GM21825 (cell line): ENCODE measurements around the gene MAP2K4.
A peak's percentile ranks its signal among the peaks of the same experiment; 100 is the strongest.

ENCODE experiments used
- ATAC-seq: cut with Tn5 transposase; IDR thresholded peaks from one replicate; pipeline ENCODE4 v1.9.1; 2021; ENCODE audit warnings: mild to moderate bottlenecking, moderate library complexity; ENCODE audit not compliant: unreplicated experiment

The MAP2K4 gene

GRCh38 chr17:12088035-12088434 is 67.4 kb downstream of the MAP2K4 start:
- ATAC-seq: no peak

DNA sequence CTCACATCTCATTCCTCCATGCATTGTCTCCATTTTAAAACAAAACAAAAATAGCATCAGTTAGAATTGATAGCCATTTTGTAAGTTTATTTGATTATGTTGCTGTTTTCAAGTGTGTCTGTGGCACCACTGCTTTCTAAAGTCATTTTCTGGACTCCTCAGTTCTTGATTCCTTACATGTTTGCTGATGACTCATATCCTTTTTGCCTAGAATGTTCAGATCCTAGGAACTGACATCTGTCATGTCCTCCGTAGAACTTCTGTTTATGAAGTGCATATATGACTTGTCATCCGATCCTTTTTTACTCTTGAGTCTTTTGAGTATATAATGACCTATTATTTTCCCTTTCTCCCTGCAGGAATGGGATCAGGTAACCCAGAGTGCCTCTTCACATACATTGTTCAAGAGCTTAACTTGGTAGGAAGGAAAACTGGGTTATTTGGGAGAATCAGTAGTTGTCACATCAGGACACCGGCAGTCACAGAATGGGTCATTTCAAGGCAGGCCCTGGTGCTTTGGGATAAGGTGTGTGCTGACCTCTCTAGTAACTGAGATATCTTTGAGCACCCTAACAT is 69.2 kb downstream of the MAP2K4 start:
- no peak for ATAC-seq

- no peak for ATAC-seq
Observed at GRCh38 chr17:12094336-12094735, 73.7 kb downstream of the MAP2K4 start.

- no peak for ATAC-seq
Observed at GRCh38 chr17:12095522-12095921, 74.8 kb downstream of the MAP2K4 start.

- ATAC-seq: no peak
Observed at GRCh38 chr17:12097326-12097725, 76.6 kb downstream of the MAP2K4 start.

DNA sequence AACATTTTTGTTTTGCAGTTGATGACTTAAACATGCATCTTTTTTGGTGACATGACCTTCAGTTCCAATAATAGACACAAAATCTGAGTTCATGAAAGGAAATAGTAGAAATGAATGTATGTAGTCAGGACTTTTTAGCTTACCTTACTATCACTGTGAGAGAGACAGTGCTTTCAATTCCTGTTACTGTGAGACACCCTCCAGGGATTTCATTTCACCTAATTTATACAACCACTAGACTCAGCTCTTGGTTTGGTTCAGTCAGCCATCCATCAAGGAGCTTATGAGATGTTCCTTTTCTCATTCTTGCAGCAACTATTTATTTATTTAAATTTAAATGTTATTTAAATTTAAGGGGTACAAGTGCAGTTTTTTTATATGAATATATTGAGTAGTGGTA is 77.9 kb downstream of the MAP2K4 start:
- peak; percentile 95 for ATAC-seq

DNA sequence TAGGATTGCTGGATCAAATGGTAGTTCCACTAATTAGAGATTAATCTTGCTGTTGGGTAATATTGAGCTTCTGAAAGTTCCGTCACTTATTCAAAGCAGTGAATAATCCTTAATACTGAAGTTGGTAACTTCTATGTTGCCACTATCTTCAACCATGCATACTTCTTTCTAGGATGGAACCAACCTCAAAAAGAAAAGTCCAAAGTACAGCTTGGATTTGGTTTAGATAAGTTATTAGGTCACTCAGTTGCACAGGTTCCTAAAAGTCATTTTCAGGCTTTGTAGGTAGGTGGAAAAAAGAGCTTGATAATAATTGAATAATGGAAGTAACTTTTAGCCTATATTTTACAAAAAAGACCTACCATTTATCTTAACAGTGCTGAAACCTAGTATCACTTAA is 78.7 kb downstream of the MAP2K4 start:
- ATAC-seq: no peak

DNA sequence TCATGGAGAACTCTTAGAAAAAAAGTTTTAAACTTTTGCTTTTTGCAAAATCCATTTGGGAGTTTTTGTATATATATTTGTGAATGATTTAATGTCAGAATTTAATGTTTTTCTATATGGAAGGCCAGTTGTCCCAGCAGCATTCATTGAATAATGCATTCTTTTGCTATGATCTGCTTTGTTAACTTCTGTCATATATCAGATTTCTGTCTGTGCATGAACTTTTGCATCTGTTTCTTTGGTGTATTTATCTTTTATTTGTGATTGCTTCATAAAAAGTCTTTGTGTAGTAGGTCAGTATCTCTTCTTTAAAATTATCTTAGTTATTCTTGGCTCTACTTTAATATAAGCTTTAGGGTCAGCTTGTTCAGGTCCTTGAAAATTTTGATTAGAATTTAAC is 84.2 kb downstream of the MAP2K4 start:
- ATAC-seq: no peak

GRCh38 chr17:12107905-12108304 is 87.2 kb downstream of the MAP2K4 start:
- no peak for ATAC-seq

DNA sequence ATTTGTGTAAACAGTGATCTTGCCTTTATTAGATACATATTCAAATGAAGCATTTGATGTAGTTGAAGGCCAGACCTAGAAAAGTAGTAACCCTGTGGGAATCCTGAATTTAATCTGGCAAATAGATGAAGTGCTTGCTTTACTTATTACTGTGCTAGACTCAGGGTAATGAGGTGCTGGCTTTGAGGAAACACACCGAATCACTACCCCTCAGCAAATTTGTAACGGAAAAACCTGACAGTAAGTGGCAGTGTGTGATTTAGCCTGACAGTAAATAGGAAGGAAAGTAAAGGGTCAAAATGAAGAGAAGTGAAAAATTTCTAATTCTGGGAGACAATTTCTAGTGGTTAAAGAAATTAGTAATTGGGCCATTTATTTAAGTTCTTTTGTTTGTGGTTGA is 90.2 kb downstream of the MAP2K4 start:
- no peak for ATAC-seq

DNA sequence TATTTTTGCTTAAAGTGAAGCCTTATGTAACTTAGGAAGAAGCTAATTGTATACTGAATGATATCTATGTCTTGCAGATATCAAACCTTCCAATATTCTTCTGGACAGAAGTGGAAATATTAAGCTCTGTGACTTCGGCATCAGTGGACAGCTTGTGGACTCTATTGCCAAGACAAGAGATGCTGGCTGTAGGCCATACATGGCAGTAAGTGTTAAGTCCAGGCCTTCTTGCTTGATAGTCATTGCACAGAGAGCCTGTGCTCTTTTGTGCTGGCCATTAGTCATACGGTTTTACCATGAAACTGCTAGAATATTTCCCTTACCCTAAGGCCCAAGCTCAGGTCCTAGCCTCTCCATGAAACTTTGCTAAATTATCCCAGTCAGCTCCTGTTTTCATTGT is 92.5 kb downstream of the MAP2K4 start:
- no peak for ATAC-seq

DNA sequence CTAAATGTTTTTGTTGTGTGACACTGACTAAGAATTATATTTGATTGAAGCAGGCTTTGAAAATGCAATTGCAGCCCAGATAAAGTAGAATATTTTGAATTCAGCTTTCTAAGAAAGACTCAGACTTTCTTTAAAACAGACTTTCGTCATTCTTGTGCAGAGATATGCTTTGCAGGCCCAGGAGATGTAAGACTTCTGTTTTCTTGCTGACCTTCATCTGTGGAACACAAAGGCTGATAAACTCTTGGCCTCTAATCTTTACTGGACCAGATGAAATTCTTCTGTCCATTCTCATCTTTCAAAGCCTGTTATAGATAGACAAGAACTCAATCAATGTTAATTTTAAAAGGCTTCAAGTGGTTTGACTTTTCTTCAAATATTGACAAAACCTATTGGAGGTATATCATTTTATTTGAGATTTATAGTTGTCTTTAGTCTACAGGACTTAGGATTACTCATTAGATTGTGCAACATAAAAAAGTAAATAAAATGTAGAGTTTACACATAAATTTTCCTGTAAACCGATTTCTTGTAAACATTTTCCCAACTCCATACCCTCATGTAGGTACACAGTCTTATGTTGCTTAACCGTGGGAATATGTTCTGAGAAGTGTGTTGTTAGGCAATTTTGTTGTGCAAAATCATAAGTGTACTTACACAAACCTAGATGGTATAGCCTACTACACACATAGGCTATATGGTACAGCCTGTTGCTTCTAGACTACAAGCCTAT is 94.2 kb downstream of the MAP2K4 start:
- ATAC-seq: no peak

GRCh38 chr17:12116143-12116542 is 95.5 kb downstream of the MAP2K4 start:
- ATAC-seq: no peak

DNA sequence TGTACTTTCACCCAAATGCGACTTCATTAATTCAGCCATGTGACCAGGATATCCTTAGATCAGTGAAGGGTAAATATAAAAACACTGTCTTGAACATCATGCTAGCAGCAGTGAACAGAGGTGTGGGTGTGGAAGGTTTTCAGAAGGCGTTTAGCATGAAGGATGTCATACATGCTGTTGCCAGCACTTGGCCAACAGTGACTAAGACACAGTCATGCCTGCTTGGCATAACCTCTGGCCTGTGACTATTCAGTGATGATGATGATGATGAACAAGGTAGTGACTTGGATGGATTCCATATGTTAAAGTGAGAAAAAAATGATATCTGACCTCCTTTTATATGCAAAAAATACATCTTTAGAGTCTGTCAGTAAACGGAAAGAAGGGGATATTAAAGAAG is 97.9 kb downstream of the MAP2K4 start:
- ATAC-seq: no peak

GRCh38 chr17:12122075-12122474 is 101.4 kb downstream of the MAP2K4 start:
- no peak for ATAC-seq

DNA sequence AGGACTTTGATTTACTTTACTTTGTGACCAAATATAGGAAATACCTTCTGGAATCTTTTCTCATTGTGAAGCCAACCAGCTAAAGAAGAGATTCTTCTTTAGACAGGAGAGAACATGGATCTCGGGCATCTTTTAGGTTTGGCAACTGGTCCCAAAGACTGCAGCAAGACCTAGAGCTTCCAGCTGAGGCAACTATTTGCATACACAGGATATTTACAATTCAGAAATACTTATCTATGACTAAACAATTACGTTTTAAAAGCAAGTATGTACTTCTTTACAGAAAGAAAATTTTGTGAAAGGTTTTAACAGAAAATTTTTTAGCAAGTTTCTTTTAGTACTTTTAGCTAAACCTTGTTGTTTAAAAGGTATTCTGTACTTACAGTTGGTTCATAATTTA is 106.5 kb downstream of the MAP2K4 start:
- ATAC-seq: no peak

DNA sequence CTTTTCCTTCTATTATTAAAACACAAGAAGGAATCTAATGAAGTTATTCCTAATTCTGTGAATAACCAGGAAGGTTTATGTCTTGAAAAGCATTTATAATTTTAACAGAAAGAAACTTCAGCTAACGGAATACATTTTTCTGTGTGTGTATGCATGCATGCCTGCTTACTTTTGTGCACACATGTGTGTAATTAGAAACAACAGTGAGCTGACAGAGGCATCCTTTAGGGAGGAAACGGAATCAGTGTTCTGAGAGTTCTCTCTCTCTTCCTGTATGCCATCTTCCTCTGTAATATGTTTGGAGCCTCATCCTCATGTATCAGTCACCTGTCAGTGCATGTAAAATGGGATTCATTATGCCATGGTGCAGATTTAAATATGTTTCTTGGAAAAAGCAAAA is 107.0 kb downstream of the MAP2K4 start:
- no peak for ATAC-seq

GRCh38 chr17:12128946-12129345 is 108.3 kb downstream of the MAP2K4 start:
- ATAC-seq: no peak

DNA sequence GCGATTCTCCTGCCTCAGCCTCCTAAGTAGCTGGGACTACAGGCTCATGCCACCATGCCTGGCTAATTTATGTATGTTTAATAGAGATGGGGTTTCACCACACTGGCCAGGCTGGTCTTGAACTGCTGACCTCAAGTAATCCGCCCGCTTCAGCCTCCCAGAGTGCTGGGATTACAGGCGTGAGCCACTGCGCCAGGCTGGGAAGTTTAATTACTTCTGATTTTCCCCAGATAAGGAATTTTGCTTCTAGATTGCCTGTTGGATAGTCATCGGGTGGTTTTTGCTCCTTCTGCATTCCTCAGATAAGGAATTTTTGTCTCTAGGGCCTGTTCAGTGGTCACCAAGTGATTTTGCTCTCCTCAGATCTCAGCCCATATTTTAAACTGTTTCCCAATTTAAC is 112.5 kb downstream of the MAP2K4 start:
- no peak for ATAC-seq

DNA sequence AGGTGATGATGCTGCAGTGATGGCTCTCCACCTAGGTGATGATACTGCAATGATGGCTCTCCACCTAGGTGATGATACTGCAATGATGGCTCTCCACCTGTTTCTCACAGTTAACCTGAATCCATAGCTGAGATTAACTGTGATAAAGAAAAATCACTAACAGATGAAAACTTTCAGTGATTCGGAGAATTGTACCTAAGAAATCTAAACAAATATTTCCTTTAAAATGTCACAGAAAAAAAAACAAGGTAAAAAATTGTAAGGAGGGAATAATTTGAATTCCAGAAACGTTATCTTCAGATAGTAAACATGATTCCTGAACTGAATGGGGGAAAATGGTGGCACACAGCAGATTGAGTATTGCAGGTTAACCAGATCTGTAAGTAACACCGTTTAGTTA is 113.4 kb downstream of the MAP2K4 start:
- no peak for ATAC-seq

DNA sequence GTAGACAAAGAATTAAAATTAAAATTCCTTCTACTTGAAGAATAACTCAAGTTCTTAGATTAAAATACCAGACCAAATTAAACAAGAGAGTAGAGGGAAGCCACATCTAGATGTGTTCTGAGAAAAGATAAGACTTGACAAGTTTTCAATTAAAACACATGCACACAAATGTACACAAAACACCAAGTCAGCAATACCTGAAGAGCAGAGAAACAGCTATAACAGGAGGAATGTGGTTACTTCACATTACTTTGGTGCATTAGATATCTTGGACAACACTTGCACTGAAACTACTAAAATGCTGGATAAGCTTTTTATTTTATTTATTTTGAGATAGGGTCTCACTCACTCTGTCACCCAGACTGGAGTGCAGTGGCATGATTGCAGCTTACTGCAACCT is 113.9 kb downstream of the MAP2K4 start:
- ATAC-seq: no peak

GRCh38 chr17:12136243-12136642 is 115.6 kb downstream of the MAP2K4 start:
- no peak for ATAC-seq

DNA sequence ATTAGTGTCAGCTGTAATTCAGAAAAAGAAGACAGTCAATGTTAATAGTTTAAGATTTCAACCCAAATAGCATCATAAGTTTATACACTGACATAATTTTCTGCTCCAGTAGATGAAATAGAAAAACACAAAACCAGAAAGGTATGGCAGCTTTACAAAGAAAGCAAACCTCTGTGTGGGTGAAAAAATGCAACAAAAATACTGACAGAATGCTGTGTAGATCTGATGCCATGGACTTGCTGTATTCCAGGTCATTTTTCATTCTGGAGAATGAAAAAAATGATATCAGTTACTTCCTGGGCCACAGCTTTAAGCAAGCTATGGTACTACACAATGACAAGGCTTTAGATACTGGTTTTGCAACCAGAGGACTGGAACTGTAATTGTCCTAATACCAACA is 116.0 kb downstream of the MAP2K4 start:
- no peak for ATAC-seq
